NCI-H1092 (cell line): Measurements from ENCODE around the gene PADI2.
A peak's percentile ranks its signal among the peaks of the same experiment; 100 is the strongest.

ENCODE experiments used
- DNase-seq: peaks from one replicate; lab custom pipeline; 2025; lab: John Stamatoyannopoulos, UW

The PADI2 gene

GRCh38 chr1:17112496-17113236, 6.6 kb downstream of the PADI2 start:
- no peak for DNase-seq

- DNase-seq = no peak
Measured at GRCh38 chr1:17112076-17112475, 7.2 kb downstream of the PADI2 start.

GRCh38 chr1:17110555-17110926, 8.7 kb downstream of the PADI2 start:
- DNase-seq = no peak

GRCh38 chr1:17109892-17110554, 9.2 kb downstream of the PADI2 start:
- peak; percentile 81 for DNase-seq

- no peak for DNase-seq
Measured at GRCh38 chr1:17108786-17109185, 10.5 kb downstream of the PADI2 start.

- no peak for DNase-seq
Measured at GRCh38 chr1:17108360-17108759, 10.9 kb downstream of the PADI2 start.

GRCh38 chr1:17104782-17105181, 14.5 kb downstream of the PADI2 start:
- no peak for DNase-seq

GRCh38 chr1:17102232-17102631, 17.0 kb downstream of the PADI2 start:
- no peak for DNase-seq

- DNase-seq = no peak
Measured at GRCh38 chr1:17101261-17101660, 18.0 kb downstream of the PADI2 start.

GRCh38 chr1:17099616-17100340, 19.5 kb downstream of the PADI2 start:
- no peak for DNase-seq

GRCh38 chr1:17098446-17099317, 20.6 kb downstream of the PADI2 start:
- DNase-seq = no peak

- DNase-seq = no peak
Measured at GRCh38 chr1:17097787-17098186, 21.5 kb downstream of the PADI2 start.

- no peak for DNase-seq
Measured at GRCh38 chr1:17097147-17097546, 22.1 kb downstream of the PADI2 start.

GRCh38 chr1:17096584-17096983, 22.7 kb downstream of the PADI2 start:
- DNase-seq = no peak

GRCh38 chr1:17095141-17095540, 24.1 kb downstream of the PADI2 start:
- no peak for DNase-seq

GRCh38 chr1:17094664-17095063, 24.6 kb downstream of the PADI2 start:
- DNase-seq = no peak

GRCh38 chr1:17093822-17094393, 25.3 kb downstream of the PADI2 start:
- DNase-seq = no peak

GRCh38 chr1:17091252-17091651, 28.0 kb downstream of the PADI2 start:
- no peak for DNase-seq

- no peak for DNase-seq
Measured at GRCh38 chr1:17089506-17089905, 29.7 kb downstream of the PADI2 start.

- no peak for DNase-seq
Measured at GRCh38 chr1:17086751-17087150, 32.5 kb downstream of the PADI2 start.

- DNase-seq = no peak
Measured at GRCh38 chr1:17084787-17085186, 34.5 kb downstream of the PADI2 start.

GRCh38 chr1:17082761-17083160, 36.5 kb downstream of the PADI2 start:
- no peak for DNase-seq
